ENCODE results near the gene DHX29. TPM values are rescaled to one million over a fixed set of nuclear protein-coding genes. Genes with fewer than 3 reads are reported as not detected.
"Not testable (repeated sequence)": the region's sequence is repeated elsewhere in the genome, so short reads cannot be mapped to it uniquely, and the experiment has no call there.

The DHX29 gene
- polyA plus RNA-seq, 12 donors, result 21.8 to 35.8 (median 29.3) TPM; not detected in 1

GRCh38 chr5:55320571-55320970 is 13.1 kb upstream of the DHX29 start:
- no peak for DNase-seq

- DNase-seq, result no peak
Observed at GRCh38 chr5:55319491-55319890, 12.0 kb upstream of the DHX29 start.

- not testable (repeated sequence) for DNase-seq
Observed at GRCh38 chr5:55318237-55318636, 10.7 kb upstream of the DHX29 start.

GRCh38 chr5:55316837-55317236 is 9.3 kb upstream of the DHX29 start:
- DNase-seq, result no peak

GRCh38 chr5:55316289-55316688 is 8.8 kb upstream of the DHX29 start:
- no peak for DNase-seq

GRCh38 chr5:55313870-55314617 is 6.5 kb upstream of the DHX29 start:
- DNase-seq, result no peak

GRCh38 chr5:55308254-55308836 is 851 bp upstream of the DHX29 start:
- no peak for DNase-seq

- DNase-seq, result no peak
Observed at GRCh38 chr5:55306641-55307382, 682 bp downstream of the DHX29 start.

GRCh38 chr5:55305345-55305744 is 2.1 kb downstream of the DHX29 start:
- no peak for DNase-seq

GRCh38 chr5:55304584-55304983 is 2.9 kb downstream of the DHX29 start:
- DNase-seq, result no peak

- DNase-seq, result no peak
Observed at GRCh38 chr5:55303238-55303690, 4.2 kb downstream of the DHX29 start.

- DNase-seq, result no peak
Observed at GRCh38 chr5:55300890-55301289, 6.6 kb downstream of the DHX29 start.

GRCh38 chr5:55294935-55295334 is 12.6 kb downstream of the DHX29 start:
- DNase-seq, result no peak

- DNase-seq, result no peak
Observed at GRCh38 chr5:55290991-55291390, 16.5 kb downstream of the DHX29 start.

GRCh38 chr5:55289808-55290207 is 17.7 kb downstream of the DHX29 start:
- DNase-seq, result no peak

- no peak for DNase-seq
Observed at GRCh38 chr5:55286411-55286933, 21.0 kb downstream of the DHX29 start.

GRCh38 chr5:55278778-55279177 is 28.7 kb downstream of the DHX29 start:
- DNase-seq, result no peak

- no peak for DNase-seq
Observed at GRCh38 chr5:55276771-55277170, 30.7 kb downstream of the DHX29 start.

- no peak for DNase-seq
Observed at GRCh38 chr5:55258339-55258738, 49.2 kb downstream of the DHX29 start.

GRCh38 chr5:55254802-55255201 is 52.7 kb downstream of the DHX29 start:
- DNase-seq, result no peak

GRCh38 chr5:55250064-55250463 is 57.4 kb downstream of the DHX29 start:
- no peak for DNase-seq

- no peak for DNase-seq
Observed at GRCh38 chr5:55241746-55242145, 65.7 kb downstream of the DHX29 start.

- DNase-seq, result no peak
Observed at GRCh38 chr5:55236800-55237199, 70.7 kb downstream of the DHX29 start.

Data from muscle of arm (tissue), 12 donors.